LoVo (cell line): ENCODE measurements around the gene LEMD1.
A peak's percentile ranks its signal among the peaks of the same experiment; 100 is the strongest.
"Not testable (repeated sequence)": the region's sequence is repeated elsewhere in the genome, so short reads cannot be mapped to it uniquely, and the experiment has no call there.

ENCODE experiments used
- DNase-seq: peaks from one replicate; pipeline ENCODE4 v3.0.0-alpha.2; 2016; ENCODE audit warnings: low spot score

LEMD1 gene

DNA sequence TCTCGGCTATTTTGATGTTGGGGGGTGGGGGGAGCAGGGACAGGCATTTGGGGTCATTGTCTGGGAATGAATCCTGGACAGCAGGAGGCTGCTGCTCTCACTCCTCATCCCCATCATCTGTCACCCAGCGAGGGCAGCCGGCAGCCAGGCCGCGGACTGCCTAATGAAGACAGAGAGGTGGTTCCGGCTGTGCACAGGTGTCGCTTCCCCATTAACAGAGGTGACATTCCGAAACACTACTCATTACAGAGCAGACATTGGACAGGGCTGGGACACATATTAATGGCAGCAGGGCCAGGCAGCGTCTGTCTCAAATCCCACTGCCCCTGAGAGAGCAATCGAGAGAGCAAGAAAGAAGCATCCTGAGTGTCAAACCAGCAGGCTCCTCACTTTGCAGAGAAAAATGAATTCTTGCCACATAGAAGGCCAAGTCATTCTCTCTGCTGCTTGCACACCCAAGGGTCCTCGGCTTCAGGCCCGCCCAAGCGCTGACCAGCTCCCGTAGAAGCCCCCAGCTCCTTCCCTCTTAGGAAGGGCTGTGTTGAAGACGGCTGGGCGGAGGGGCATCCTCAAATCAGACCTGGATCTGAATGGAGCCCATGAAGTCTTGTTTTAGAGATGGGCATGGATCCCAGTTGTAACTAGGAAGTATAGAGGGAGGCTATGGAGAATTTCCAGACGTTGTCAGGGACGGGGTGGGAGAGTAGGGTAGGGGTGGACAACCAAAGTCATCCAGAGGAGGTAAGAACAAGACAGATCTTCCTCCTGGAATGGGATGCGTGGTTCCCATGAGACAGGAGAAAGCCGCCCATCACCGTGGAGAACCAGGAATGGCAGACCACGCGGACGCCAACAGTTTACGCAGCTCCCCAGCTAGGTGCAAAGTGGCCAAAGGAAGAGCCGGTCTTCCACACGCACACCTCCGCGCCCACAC, 8.2 kb upstream of the LEMD1 start:
- DNase-seq = no peak

- no peak for DNase-seq
Observed at GRCh38 chr1:205424901-205425600, 3.2 kb upstream of the LEMD1 start.

DNA sequence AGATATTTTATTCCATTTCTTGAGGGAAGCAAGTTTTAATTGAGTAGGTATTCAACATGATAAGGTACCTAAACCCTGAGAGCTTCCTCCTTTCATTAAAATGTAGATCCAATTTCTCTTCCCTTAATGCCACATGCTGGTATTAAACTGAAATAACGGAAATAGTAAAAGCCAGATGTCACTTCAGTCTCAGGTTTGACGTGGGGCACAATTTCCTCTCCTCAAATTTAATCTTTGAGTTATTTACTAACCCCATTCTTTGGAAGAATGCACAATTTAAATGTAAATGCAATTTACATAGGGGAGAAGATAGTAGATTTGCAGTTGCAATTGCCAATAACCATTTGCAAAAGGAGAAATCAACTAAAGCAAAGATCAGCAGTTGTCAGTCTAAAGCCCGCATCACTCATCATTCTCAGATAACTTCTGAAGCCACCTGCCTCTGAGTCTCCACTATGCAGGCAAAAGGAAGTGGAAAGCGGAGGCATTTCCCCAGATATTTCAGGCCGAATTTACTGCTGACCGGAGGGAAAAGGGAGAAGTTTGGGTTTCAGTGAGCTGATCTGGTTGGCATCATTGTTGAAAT, 2.1 kb upstream of the LEMD1 start:
- no peak for DNase-seq

- no peak for DNase-seq
Observed at GRCh38 chr1:205422993-205423642, 1.3 kb upstream of the LEMD1 start.

- no peak for DNase-seq
Observed at GRCh38 chr1:205420938-205421337, 918 bp downstream of the LEMD1 start.

GRCh38 chr1:205417870-205418635, 3.8 kb downstream of the LEMD1 start:
- no peak for DNase-seq

- DNase-seq = no peak
Observed at GRCh38 chr1:205416322-205416721, 5.5 kb downstream of the LEMD1 start.

- peak; percentile 9 for DNase-seq
Observed at GRCh38 chr1:205410581-205411298, 11.1 kb downstream of the LEMD1 start.

GRCh38 chr1:205407970-205408369, 13.9 kb downstream of the LEMD1 start:
- DNase-seq = no peak

GRCh38 chr1:205406252-205406651, 15.6 kb downstream of the LEMD1 start:
- not testable (repeated sequence) for DNase-seq

GRCh38 chr1:205404484-205404883, 17.4 kb downstream of the LEMD1 start:
- DNase-seq = not testable (repeated sequence)

DNA sequence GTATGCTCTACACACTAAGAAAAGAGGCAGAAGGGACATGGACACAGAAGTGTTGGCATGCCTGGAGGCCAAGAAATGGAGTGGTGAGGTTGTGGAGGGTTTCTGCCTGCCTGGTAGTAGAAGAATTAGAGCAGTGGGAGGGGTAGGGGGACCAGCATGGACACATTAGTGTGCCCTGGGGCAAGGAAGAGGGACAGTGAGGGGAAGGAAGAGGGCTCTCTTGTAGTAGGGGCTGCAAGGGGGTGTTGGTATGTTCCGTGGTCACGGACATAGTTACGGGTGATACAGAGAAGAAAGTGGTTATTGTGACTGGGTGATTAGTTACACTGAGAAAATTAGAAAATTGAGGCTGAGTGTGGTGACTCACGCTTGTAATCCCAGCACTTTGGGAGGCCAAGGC, 23.3 kb downstream of the LEMD1 start:
- DNase-seq = no peak

DNA sequence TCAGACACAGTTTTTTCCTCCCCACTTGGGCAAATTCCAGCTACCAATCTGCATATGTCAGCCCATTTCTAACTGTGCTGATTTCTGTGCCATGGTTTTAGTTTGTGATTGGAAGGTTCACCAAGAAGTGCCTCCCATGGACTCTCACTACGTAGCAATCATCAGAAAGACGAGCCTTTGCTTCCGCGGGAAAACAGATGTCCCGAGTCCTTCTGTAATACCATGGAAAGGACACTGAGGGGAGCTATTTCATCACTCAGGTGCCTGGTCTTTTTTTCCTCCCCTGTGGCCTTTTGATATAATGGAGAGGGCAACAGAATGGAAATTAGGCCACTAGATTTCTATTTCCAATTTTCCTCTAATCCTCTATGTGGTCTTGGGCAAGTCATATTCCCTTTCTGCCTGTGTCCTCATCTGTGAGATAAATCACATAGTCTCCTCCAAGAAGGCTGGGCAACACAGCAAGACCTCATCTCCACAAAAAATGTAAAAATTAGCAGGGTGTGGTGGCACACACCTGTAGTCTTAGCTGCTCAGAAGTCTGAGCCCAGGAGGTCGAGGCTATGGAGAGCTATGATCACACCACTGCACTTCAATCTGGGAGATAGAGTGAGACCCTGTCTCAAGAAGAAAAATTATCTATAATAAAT, 24.8 kb downstream of the LEMD1 start:
- peak; percentile 60 for DNase-seq

DNA sequence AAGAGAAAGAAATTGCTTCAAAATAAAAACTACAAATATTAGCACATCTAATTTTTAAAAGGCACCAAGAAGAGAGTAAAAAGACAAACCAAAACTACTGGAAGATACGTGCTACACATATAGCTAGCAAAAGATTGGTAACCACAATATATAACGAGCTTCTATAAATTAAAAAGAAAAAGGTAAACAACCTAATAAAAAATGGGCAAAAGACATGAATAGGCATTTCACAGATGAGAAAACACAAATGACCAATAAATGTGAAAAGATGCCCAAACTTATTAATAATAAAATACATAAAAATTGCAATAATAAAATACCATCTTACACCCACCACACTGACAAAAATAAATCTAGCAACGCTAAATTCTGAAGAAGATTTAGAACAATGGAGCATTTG, 26.2 kb downstream of the LEMD1 start:
- no peak for DNase-seq

GRCh38 chr1:205392650-205393049, 29.2 kb downstream of the LEMD1 start:
- no peak for DNase-seq

GRCh38 chr1:205391386-205391785, 30.5 kb downstream of the LEMD1 start:
- DNase-seq = peak; percentile 11

GRCh38 chr1:205387845-205388244, 34.0 kb downstream of the LEMD1 start:
- no peak for DNase-seq

DNA sequence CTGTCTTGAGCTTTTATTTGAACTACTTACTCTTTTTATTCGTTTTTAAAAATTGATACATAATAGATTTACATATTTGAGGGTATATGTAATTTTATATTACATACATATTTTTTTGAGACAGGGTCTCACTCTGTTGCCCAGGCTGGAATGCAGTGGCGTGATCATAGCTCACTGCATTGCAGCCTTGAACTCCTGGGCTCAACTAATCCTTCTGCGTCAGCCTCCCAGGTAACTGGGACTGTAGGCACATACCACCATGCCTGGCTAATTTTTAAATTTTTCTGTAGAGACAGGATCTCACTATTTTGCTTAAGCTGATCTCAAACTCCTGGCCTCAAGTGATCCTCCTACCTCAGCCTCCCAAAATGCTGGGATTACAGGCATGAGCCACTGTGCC, 38.9 kb downstream of the LEMD1 start:
- DNase-seq = not testable (repeated sequence)

DNA sequence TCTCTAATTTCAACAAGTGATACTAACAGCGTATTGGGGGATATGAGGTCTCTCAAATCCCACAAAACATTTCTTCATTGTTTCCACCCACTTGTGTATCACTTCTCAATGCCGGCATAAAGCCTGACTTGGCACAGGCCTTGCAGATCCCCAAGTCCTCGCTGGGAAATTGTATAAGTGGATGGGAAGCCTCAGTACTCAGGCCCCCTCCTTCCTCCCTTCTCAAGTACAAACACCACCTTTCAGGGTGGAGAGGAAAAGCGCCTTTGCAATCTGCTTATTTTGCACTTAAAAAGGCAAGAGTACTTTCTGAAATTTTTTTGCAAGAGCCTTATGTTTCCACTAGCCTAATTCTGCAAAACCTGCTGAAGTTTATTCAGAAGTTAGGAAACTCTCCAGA, 39.3 kb downstream of the LEMD1 start:
- DNase-seq = no peak

DNA sequence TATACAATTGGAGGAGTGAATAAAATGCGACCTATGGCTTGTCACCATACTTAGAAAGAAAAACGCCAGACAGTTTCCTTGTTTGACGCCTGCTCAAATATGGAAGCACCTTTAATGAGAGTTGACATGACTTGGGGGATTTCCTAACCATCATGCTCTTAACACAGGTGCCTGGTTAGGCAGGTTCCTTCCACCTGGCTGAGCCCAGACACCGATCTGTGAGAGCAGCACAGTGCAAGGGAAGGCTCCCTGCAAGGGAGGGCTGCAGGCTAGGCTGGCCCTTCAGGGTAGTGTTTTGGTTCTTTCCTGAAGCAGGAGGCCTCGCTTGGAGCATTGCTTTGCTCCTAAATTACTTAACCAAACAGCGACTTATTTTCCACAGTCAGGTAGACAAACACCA, 40.6 kb downstream of the LEMD1 start:
- no peak for DNase-seq
